GM23338 (cell line): ENCODE measurements around the gene AP2A1. TPM values are rescaled to one million over a fixed set of nuclear protein-coding genes. Genes with fewer than 3 reads are reported as not detected.

Experiments
- ATAC-seq: fragments of 200-7000 bp; cut with Tn5 transposase; 3 replicates; pipeline ENCODE4 v1.9.1; 2020
- DNase-seq: peaks from one replicate; pipeline ENCODE4 v3.0.0-alpha.2; 2015; ENCODE audit warnings: low spot score
- H2AFZ ChIP-seq: fragments of 200-600 bp; sonication (generic); 2 replicates; pipeline ENCODE4 v1.8.0; 2016; ENCODE audit warnings: antibody characterized with exemption, mild to moderate bottlenecking, moderate library complexity
- H3F3A ChIP-seq: fragments of 200-600 bp; sonication (generic); replicated peaks from 2 replicates; pipeline ENCODE4 v1.8.0; 2017; ENCODE audit warnings: antibody characterized with exemption, mixed run types, low read depth
- H3K27ac ChIP-seq: fragments of 200-600 bp; sonication (generic); 2 replicates; pipeline ENCODE4 v1.6.1; 2016; ENCODE audit warnings: low read depth
- H3K27me3 ChIP-seq: fragments of 200-600 bp; sonication (generic); 2 replicates; pipeline ENCODE4 v1.8.0; 2016; ENCODE audit warnings: mild to moderate bottlenecking, mixed run types, moderate library complexity; ENCODE audit not compliant: insufficient read depth
- H3K36me3 ChIP-seq: fragments of 200-600 bp; sonication (generic); 2 replicates; pipeline ENCODE4 v1.8.0; 2016; ENCODE audit warnings: mild to moderate bottlenecking; ENCODE audit not compliant: insufficient read depth
- H3K4me1 ChIP-seq: fragments of 200-600 bp; sonication (generic); 2 replicates; pipeline ENCODE4 v1.8.0; 2016; ENCODE audit warnings: mild to moderate bottlenecking, moderate library complexity; ENCODE audit not compliant: insufficient read depth
- H3K4me2 ChIP-seq: fragments of 200-600 bp; sonication (generic); 2 replicates; pipeline ENCODE4 v1.7.1; 2017; ENCODE audit warnings: mixed run types
- H3K4me3 ChIP-seq: fragments of 200-600 bp; sonication (generic); 2 replicates; pipeline ENCODE4 v1.6.1; 2016; ENCODE audit warnings: mixed run types
- H3K79me2 ChIP-seq: fragments of 200-600 bp; sonication (generic); replicated peaks from 2 replicates; pipeline ENCODE4 v1.8.0; 2017; ENCODE audit warnings: mild to moderate bottlenecking; ENCODE audit not compliant: insufficient read depth
- H3K9me2 ChIP-seq: fragments of 200-600 bp; sonication (generic); 2 replicates; pipeline ENCODE4 v1.8.0; 2017; ENCODE audit not compliant: insufficient read depth
- H4K20me1 ChIP-seq: fragments of 200-600 bp; sonication (generic); replicated peaks from 2 replicates; pipeline ENCODE4 v1.8.0; 2017; ENCODE audit warnings: mild to moderate bottlenecking; ENCODE audit not compliant: insufficient read depth
- H3K27ac Mint-ChIP-seq: 2 replicates; pipeline ENCODE4 v1.8.0; 2020; ENCODE audit warnings: inconsistent platforms, mild to moderate bottlenecking, moderate library complexity, mixed read lengths
- H3K27me3 Mint-ChIP-seq: 3 replicates; pipeline ENCODE4 v1.8.0; 2022; ENCODE audit warnings: low read depth, mild to moderate bottlenecking, moderate library complexity, mixed read lengths, inconsistent platforms; ENCODE audit not compliant: insufficient read depth, poor library complexity
- H3K36me3 Mint-ChIP-seq: 3 replicates; pipeline ENCODE4 v1.8.0; 2021; ENCODE audit warnings: low read depth, mild to moderate bottlenecking, inconsistent platforms, moderate library complexity, mixed read lengths
- H3K4me1 Mint-ChIP-seq: 3 replicates; pipeline ENCODE4 v1.8.0; 2020; ENCODE audit warnings: mild to moderate bottlenecking, inconsistent platforms, mixed read lengths
- H3K4me3 Mint-ChIP-seq: 3 replicates; pipeline ENCODE4 v1.8.0; 2021; ENCODE audit warnings: moderate library complexity, mild to moderate bottlenecking, inconsistent platforms, mixed read lengths
- H3K9me3 Mint-ChIP-seq: 3 replicates; pipeline ENCODE4 v1.8.0; 2020; ENCODE audit warnings: moderate library complexity, mild to moderate bottlenecking, inconsistent platforms, mixed read lengths
- CREB1 ChIP-seq: fragments of 250-450 bp; sonication (Bioruptor Pico); IDR thresholded peaks from 2 replicates; pipeline ENCODE4 v1.5.0; 2020; ENCODE audit warnings: low read depth, mild to moderate bottlenecking, moderate library complexity
- ETS1 ChIP-seq: IDR thresholded peaks from 2 replicates; pipeline ENCODE4 v1.6.1; 2016; ENCODE audit warnings: antibody characterized with exemption
- EZH2phosphoT487 ChIP-seq: fragments of 200-600 bp; sonication (generic); IDR thresholded peaks from one replicate; pipeline ENCODE4 v1.8.1; 2018; ENCODE audit warnings: antibody characterized with exemption; ENCODE audit not compliant: unreplicated experiment
- JUNB ChIP-seq: IDR thresholded peaks from one replicate; pipeline ENCODE4 v1.6.1; 2016; ENCODE audit warnings: antibody characterized with exemption; ENCODE audit not compliant: unreplicated experiment
- NANOG ChIP-seq: IDR thresholded peaks from 2 replicates; pipeline ENCODE4 v1.6.1; 2016; ENCODE audit warnings: antibody characterized with exemption, borderline replicate concordance
- POLR2AphosphoS5 ChIP-seq: IDR thresholded peaks from 2 replicates; pipeline ENCODE4 v1.6.1; 2016; ENCODE audit warnings: antibody characterized with exemption, low read depth
- REST ChIP-seq: IDR thresholded peaks from one replicate; pipeline ENCODE4 v1.6.1; 2018; ENCODE audit warnings: antibody characterized with exemption; ENCODE audit not compliant: unreplicated experiment
- STAT1 ChIP-seq: IDR thresholded peaks from one replicate; pipeline ENCODE4 v1.6.1; 2016; ENCODE audit warnings: antibody characterized with exemption; ENCODE audit not compliant: unreplicated experiment
- ZNF114 ChIP-seq: fragments of 250-450 bp; sonication (Bioruptor Pico); IDR thresholded peaks from 2 replicates; pipeline ENCODE4 v1.5.0; 2020; ENCODE audit warnings: mild to moderate bottlenecking, moderate library complexity
- ZNF462 ChIP-seq: fragments of 250-450 bp; sonication (Bioruptor Pico); IDR thresholded peaks from 2 replicates; pipeline ENCODE4 v1.5.0; 2020; ENCODE audit warnings: mild to moderate bottlenecking, moderate library complexity
- polyA plus RNA-seq: library from polyadenylated mRNA; unstranded; fragments of >200 nt; fragmentation: Nextera tagmentation; extraction: Ambion mirVana; gene quantifications from 2 replicates; pipeline ENCODE4 v1.2.1, GENCODE V29; 2016
- total RNA-seq: library from RNA; depleted of rRNA; stranded (reverse); fragments of >200 nt; shearing (Covaris generic); gene quantifications from 2 replicates; pipeline ENCODE4 v1.2.3, GENCODE V29; 2014

The AP2A1 gene
- total and polyA plus RNA-seq, 2 experiments from 2014 or later: 34.1 to 129 TPM

- TF ChIP-seq ZNF114 (CRISPR knock-in tag): no peak
- no peak for TF ChIP-seq EZH2phosphoT487
- TF ChIP-seq REST: no peak
Measured at GRCh38 chr19:49739098-49739497, 27.7 kb upstream of the AP2A1 start (continued).

GRCh38 chr19:49739933-49740332 lies 26.9 kb upstream of the AP2A1 start:
- H3K27ac Mint-ChIP-seq: no peak overlapping the region
- Histone ChIP-seq H3K27ac (no peak overlapping the region), H3K4me2 (no peak overlapping the region), H3K9me2 (no peaks in the 10 kb centered on the region), H3K4me1 (no peaks in the 10 kb centered on the region), H3K36me3 (no peaks in the 10 kb centered on the region), H3K79me2 (no peaks in the 10 kb centered on the region), H2AFZ (no peak overlapping the region), H3K4me3 (no peak overlapping the region), H3K27me3 (no peaks in the 10 kb centered on the region), H4K20me1 (no peaks in the 10 kb centered on the region), H3F3A (no peaks in the 10 kb centered on the region)
- no peaks in the 10 kb centered on the region for H3K36me3 Mint-ChIP-seq
- peaks cover 3% of the 10 kb centered on the region for H3K9me3 Mint-ChIP-seq
- peaks cover 8% of the 10 kb centered on the region for H3K27me3 Mint-ChIP-seq
- no peak for ATAC-seq
- H3K4me3 Mint-ChIP-seq: no peak overlapping the region
- H3K4me1 Mint-ChIP-seq: no peaks in the 10 kb centered on the region
- TF ChIP-seq CREB1 (CRISPR knock-in tag) (no peak), REST (no peak), NANOG (no peak), POLR2AphosphoS5 (no peak), STAT1 (no peak), ZNF462 (CRISPR knock-in tag) (no peak), ETS1 (no peak), EZH2phosphoT487 (no peak), JUNB (no peak)
- no peak for DNase-seq
